ENCODE results near the gene SUMO3.
A peak's percentile ranks its signal among the peaks of the same experiment; 100 is the strongest.

The SUMO3 gene

DNA sequence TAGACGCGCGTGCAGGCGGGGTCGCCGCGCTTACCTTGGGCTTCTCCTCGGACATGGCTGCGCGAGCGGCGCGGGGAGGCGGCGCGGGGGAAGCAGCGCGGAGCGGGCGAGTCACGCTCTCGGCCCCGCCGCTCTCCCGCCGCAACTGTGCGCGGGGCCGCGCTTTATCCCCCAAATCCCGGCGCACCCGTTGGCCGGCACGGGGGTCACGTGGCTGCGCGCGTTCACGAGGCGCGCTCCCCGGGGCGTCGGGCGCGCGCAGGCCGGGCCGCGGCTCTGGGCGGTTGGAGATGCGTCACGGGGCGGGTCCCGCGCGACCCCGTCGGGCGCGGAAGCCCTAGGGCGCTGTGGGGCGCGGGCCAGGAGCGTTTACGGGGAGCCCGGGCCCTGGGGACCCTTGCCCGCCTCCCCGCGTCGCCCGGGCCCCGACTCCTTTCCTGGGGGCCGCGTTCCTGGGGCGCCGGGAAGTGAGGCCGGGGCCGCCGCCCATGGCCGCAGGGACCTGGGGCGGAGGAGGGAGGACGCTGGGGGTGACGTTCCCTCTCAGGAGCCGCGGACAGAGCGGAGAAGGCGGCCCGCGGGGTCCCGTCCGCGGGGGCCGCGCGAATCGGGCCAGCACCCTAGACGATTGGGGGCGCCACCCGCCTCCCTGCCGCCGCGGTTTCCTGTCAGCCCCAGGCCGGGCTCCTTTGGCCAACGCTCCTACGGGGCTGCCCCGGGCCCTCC is at the start of gene SUMO3:
TSS of gene SUMO3 (minus strand) at position 149 of the 726 bp plus-strand sequence. CDS start at position 55, 94 bp downstream.
- DNase-seq, result peak; percentile 44

- DNase-seq, result no peak
Measured at GRCh38 chr21:44867464-44867863, 49.6 kb upstream of the SUMO3 start.

GRCh38 chr21:44866780-44867179 is 48.9 kb upstream of the SUMO3 start:
- no peak for DNase-seq

- DNase-seq, result no peak
Measured at GRCh38 chr21:44865561-44866280, 47.9 kb upstream of the SUMO3 start.

DNA sequence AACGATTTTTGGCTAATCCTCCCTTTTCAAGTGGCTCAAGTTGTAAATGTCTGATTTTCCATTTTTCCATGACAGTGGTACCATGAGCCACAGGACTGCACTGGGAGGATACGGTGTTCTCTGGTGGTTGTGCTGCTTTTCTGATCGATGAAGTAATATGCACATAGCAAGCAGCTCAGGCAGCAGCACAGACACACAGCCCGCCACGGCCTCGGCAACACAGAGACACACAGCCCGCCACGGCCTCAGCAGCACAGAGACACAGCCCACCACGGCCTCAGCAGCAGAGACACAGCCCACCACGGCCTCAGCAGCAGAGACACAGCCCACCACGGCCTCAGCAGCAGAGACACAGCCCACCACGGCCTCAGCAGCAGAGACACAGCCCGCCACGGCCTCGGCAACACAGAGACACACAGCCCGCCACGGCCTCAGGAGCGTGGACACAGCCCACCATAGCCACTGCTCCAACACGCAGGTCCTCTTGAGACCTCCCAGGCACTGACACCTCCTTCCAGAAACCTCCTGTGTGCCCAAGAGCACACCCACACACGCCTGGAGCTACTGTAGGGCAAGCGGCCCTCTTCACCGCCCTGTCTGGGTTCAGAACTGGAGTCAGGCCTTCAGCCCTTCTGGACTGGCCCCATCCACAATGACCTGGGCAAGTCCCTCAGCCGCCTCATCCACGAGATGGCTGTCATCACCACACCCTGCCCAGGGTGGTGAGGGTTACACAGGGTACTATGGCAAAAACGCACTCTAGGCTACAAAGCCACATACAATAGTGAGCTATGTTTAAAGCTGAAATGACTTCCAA is 45.2 kb upstream of the SUMO3 start:
- DNase-seq, result no peak

DNA sequence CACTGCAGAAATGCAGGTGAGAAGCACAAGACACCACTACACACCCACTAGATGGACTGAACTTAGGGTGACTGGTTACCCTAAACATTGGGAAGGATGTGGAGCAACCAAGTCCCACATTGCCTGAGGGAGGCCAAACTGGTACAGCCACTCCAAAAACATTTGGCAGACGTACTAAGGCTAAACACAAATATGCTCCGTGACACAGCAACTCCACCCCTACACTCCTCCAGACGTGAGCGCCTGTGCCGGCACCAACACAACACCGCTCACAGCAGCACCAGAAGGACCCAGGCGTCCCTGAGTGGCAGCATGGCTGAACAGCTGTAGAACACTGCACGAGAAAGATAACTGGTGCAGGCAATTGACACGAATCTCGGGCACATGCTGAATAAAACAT is 40.9 kb upstream of the SUMO3 start:
- no peak for DNase-seq

DNA sequence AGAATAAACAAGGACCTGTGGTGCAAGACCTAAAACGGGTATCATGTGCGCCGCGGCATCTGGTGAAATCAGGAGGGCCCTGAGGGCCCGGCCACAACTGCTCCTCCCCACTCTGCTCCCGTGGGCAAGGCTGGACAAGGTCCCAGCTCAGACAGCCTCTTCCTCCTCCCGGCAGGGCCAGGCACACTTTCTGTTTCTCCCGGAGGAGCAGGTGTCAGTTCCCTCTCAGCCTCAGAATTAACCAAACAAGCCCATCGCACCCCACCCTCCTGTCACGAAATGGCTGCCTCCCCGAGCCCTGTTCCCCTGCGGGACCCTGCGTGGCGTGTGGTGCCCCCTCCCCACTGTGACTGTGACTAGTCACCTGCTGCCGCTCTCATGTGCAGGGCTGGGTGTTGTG is 40.4 kb upstream of the SUMO3 start:
- no peak for DNase-seq

GRCh38 chr21:44857127-44857892 is 39.4 kb upstream of the SUMO3 start:
- no peak for DNase-seq

DNA sequence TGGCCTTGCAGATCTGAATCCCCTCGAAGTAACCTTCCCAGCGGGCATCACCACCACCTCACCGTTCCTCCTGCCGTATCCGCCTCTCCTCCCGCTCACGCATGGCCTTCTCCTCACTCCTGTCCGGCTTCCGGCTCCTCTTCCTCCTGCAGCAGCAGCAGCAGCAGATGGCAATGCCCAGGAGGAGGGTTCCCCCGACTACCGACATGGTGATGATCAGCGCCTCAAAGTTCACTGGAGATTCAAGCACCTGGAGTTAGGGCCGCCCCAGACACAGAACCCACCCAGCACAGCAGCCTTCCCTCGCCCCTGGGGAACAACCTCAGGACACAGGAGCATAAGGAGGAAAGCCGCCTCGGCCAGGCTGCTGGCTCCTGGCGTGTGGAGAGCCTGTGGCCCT is 38.3 kb upstream of the SUMO3 start:
- DNase-seq, result no peak

DNA sequence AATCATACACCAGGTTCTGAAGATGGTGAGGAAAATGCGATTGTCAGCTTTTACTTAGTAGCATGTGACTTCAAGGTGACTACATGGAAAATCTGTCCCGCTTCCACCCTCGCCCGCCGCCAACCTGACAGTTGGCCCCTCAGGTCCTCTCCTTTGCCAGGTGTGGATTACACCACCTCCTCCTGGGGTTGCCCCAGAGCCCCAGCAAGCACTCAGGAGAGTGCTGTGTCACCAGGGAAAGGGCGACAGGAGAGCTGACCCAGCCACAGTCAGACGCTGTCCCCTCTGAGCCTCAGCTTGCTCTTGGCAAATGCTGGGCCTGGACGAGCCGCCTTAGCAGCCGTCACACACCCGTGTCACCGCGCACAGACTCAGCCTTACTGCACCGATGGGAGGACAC is 37.7 kb upstream of the SUMO3 start:
- DNase-seq, result no peak

DNA sequence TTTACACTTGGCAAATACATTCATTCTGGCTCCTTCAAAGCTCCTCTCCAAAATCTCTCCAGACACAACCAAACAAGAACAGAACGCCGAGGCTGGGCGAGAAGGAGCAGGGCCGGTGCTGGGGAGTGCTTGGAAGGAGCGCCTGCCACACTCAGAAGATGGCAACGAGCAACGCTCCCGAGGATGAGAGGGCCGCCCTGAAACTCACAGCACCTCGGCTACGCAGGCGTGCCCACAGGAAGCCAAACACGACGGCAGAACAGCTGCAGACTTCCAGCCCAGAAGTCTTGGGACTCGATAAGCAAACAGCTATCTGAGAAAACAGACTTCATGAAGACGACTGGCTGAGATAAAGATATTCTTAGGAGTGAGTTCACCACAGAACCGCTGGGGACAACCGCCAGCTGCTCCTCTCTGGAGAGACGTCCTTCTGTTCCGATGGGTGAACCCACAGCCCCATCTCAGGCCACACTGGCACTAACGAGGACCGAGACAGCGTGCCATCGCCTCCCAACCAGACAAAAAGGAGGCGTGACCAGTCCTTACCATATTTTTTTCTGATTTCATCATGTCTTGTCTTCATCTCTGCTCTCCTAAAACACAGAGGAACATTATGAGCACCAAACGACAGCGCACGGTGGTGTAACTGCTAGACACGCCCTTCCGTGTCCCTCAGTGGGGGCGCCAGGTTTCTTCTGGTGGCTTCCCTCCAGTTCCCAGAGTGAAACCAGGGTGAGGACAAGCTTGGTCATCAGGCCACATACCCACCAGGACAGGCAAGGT is 37.0 kb upstream of the SUMO3 start:
- DNase-seq, result no peak

DNA sequence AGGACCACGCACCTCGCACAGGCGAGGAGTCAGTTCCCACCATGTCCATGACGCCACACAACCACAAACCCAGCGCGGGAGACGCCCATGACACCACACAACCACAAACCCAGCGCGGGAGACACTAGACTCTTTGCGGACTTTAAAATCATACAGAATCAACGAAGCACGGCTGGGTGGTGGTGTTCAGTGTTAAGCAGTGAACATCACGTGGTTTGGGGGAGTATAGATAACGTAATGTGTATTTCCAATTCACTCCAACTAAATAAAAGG is 36.5 kb upstream of the SUMO3 start:
- DNase-seq, result no peak

GRCh38 chr21:44853601-44854390 is 35.9 kb upstream of the SUMO3 start:
- DNase-seq, result no peak

DNA sequence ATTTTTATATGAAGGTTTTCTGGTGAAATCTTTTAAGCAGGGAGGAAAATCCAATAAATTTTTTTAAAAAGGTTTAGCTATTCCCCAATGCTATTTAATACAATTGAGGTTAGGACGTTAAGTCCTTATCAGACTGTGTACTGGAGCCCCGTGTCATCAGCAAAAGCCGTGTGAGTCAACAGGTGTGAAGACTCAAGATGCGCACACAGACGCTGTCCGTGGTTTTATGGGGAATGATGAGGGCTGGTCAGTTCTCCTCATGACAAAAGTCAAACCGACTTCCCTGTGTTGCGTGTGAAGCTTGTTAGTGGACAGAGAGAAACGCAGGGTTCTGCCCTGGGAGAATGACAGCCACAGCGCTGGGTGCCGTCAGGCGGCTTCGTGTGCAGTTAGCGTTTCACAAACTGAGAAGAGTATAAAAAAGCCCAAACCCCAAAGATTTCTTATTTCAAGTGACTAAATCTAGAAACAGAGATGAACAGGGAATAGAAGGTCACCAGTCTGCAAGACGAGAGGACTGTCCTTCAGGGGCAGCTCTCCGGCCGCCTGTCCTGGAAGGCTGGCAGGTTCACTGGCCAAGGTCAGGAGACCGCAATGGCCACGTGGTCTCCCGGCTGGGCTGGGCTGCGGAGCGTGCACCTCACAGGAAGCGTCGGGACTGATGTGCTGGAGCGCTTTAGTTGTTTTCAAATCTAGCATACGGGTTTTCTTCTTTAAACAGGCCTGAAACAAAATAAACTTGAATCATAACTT is 33.2 kb upstream of the SUMO3 start:
- DNase-seq, result no peak

DNA sequence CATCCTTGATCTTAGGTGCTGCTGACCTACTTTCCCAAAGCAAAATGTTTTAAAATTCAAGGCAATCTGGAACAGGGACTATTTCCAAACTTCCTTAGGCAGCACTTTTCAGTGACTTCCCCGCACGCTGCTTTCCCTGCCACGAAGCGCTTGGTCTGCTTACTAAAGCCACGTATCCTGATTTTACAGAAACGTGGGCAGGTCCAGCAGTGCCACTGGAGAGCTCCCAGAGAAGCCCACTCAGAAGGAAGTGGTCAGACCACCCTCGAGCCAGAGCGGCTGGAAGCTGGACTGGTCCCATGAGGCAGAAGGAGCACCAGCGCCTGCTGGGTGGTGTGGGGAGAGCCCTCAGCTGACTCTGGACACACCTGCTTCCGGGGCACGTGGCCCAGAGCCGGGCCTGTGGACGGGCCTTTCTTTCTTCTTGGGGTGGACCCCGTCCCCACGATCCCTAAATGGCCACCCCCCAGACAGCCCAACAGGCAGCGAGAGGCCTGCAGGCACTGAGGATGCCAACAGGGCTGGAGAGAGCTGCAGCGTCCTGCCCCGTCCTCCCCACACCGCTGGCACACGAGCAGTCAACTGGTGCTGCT is 32.4 kb upstream of the SUMO3 start:
- DNase-seq, result no peak

- no peak for DNase-seq
Measured at GRCh38 chr21:44849616-44850130, 31.8 kb upstream of the SUMO3 start.

DNA sequence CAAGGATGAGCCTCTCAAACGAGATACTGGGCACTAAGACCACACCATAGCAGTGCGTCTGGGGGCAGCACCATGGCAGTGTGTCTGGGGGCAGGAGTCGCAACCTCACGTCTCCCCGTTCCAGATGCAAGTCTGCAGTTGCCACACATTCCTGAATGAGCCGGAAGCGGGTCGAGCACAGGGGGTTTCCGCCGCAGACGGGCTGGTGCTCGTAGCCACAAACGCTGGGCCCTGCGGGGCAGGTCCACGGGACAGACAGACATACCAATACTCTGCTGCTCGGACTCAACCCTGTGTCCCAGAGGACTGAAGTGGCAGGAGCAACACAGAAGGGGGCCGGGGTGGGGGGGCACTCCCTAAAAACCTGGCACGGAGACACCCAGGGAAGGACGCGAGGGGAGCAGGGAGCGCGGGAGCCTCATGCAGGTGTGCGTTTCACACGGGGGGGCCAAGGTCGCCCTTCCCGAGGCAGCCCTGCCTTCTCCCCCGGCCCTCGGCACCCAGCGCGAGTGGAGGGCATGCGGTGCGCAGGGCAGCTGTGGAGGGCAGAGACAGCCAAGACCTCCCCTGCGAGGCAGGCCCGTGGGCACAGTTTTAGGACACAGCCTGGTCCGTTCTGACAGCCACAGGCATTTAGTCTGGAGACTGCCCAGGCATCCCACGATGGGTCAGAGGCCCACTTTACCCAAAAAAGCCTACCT is 31.1 kb upstream of the SUMO3 start:
- DNase-seq, result no peak

GRCh38 chr21:44847261-44848056 is 29.6 kb upstream of the SUMO3 start:
- DNase-seq, result no peak
